ENCODE results near the gene CEP170.

- TF ChIP-seq, protein P1, sequence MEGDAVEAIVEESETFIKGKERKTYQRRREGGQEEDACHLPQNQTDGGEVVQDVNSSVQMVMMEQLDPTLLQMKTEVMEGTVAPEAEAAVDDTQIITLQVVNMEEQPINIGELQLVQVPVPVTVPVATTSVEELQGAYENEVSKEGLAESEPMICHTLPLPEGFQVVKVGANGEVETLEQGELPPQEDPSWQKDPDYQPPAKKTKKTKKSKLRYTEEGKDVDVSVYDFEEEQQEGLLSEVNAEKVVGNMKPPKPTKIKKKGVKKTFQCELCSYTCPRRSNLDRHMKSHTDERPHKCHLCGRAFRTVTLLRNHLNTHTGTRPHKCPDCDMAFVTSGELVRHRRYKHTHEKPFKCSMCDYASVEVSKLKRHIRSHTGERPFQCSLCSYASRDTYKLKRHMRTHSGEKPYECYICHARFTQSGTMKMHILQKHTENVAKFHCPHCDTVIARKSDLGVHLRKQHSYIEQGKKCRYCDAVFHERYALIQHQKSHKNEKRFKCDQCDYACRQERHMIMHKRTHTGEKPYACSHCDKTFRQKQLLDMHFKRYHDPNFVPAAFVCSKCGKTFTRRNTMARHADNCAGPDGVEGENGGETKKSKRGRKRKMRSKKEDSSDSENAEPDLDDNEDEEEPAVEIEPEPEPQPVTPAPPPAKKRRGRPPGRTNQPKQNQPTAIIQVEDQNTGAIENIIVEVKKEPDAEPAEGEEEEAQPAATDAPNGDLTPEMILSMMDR (IDR thresholded peaks at IDR 0.05; ENCODE audit: insufficient read depth, low read depth, low read length), result no peak
- no peak for TF ChIP-seq EZH2 (IDR thresholded peaks at IDR 0.05; ENCODE audit: insufficient read depth, low read length)
Observed at GRCh38 chr1:243299069-243299468, 44.0 kb upstream of the CEP170 start.

Measured in astrocyte (in vitro differentiated cells and primary cell).